H9 (cell line): ENCODE results near the gene NBEA. TPM values are rescaled to one million over a fixed set of nuclear protein-coding genes. Genes with fewer than 3 reads are reported as not detected.

Experiments used
- DNase-seq: peaks from one replicate; pipeline ENCODE4 v3.0.0-alpha.2; 2017
- H2AFZ ChIP-seq: one replicate; pipeline ENCODE4 v1.6.1; 2013; ENCODE audit warnings: mild to moderate bottlenecking, low read length, control low read depth, moderate library complexity
- H2AK5ac ChIP-seq: 2 replicates; pipeline ENCODE4 v1.6.1; 2013; ENCODE audit warnings: low read length, control low read depth, mixed read lengths; ENCODE audit not compliant: insufficient read length
- H2BK120ac ChIP-seq: one replicate; pipeline ENCODE4 v1.6.1; 2013; ENCODE audit warnings: low read depth, mild to moderate bottlenecking, low read length, control low read depth, inconsistent platforms; ENCODE audit not compliant: poor library complexity, severe bottlenecking
- H2BK12ac ChIP-seq: 2 replicates; pipeline ENCODE4 v1.6.1; 2013; ENCODE audit warnings: low read length, control low read depth, mixed read lengths, low read depth; ENCODE audit not compliant: insufficient read length
- H2BK15ac ChIP-seq: 2 replicates; pipeline ENCODE4 v1.6.1; 2013; ENCODE audit warnings: low read depth, low read length, control low read depth
- H2BK20ac ChIP-seq: one replicate; pipeline ENCODE4 v1.6.1; 2013; ENCODE audit warnings: low read depth, mild to moderate bottlenecking, low read length, control low read depth, inconsistent platforms; ENCODE audit not compliant: poor library complexity, severe bottlenecking
- H2BK5ac ChIP-seq: 2 replicates; pipeline ENCODE4 v1.6.1; 2013; ENCODE audit warnings: low read length, control low read depth, mixed read lengths; ENCODE audit not compliant: insufficient read length
- H3K14ac ChIP-seq: 2 replicates; pipeline ENCODE4 v1.6.1; 2013; ENCODE audit warnings: low read length, control low read depth; ENCODE audit not compliant: insufficient read depth
- H3K18ac ChIP-seq: 2 replicates; pipeline ENCODE4 v1.6.1; 2013; ENCODE audit warnings: low read depth, mild to moderate bottlenecking, mixed read lengths, low read length, control low read depth; ENCODE audit not compliant: insufficient read length
- H3K23ac ChIP-seq: 2 replicates; pipeline ENCODE4 v1.6.1; 2013; ENCODE audit warnings: low read length, control low read depth, mixed read lengths, low read depth; ENCODE audit not compliant: insufficient read length
- H3K23me2 ChIP-seq: 2 replicates; pipeline ENCODE4 v1.6.1; 2013; ENCODE audit warnings: low read depth, mild to moderate bottlenecking, mixed read lengths, low read length, control low read depth; ENCODE audit not compliant: insufficient read length, poor library complexity, severe bottlenecking
- H3K27ac ChIP-seq: 2 replicates; pipeline ENCODE4 v1.5.1; 2013; ENCODE audit warnings: low read length, control low read depth, mixed read lengths, low read depth; ENCODE audit not compliant: insufficient read length
- H3K27me3 ChIP-seq: 2 replicates; pipeline ENCODE4 v1.6.1; 2013; ENCODE audit warnings: low read length, control low read depth, inconsistent platforms; ENCODE audit not compliant: insufficient read depth
- H3K4ac ChIP-seq: 2 replicates; pipeline ENCODE4 v1.6.1; 2013; ENCODE audit warnings: low read depth, mild to moderate bottlenecking, control low read depth, inconsistent platforms, low read length, moderate library complexity
- H3K4me1 ChIP-seq: 2 replicates; pipeline ENCODE4 v1.6.1; 2013; ENCODE audit warnings: low read length, control low read depth, inconsistent platforms; ENCODE audit not compliant: insufficient read depth
- H3K4me2 ChIP-seq: 2 replicates; pipeline ENCODE4 v1.6.1; 2013; ENCODE audit warnings: low read length, control low read depth, mixed read lengths; ENCODE audit not compliant: insufficient read length, insufficient read depth
- H3K56ac ChIP-seq: 2 replicates; pipeline ENCODE4 v1.6.1; 2013; ENCODE audit warnings: low read depth, mild to moderate bottlenecking, mixed read lengths, low read length, control low read depth; ENCODE audit not compliant: insufficient read length
- H3K79me1 ChIP-seq: 2 replicates; pipeline ENCODE4 v1.6.1; 2013; ENCODE audit warnings: low read depth, mild to moderate bottlenecking, moderate library complexity, low read length, control low read depth, inconsistent platforms; ENCODE audit not compliant: insufficient read depth, poor library complexity, severe bottlenecking
- H3K79me2 ChIP-seq: 2 replicates; pipeline ENCODE4 v1.6.1; 2013; ENCODE audit warnings: low read length, control low read depth, inconsistent platforms; ENCODE audit not compliant: insufficient read depth
- H3K9ac ChIP-seq: 2 replicates; pipeline ENCODE4 v1.6.1; 2013; ENCODE audit warnings: low read length, control low read depth, mixed read lengths; ENCODE audit not compliant: insufficient read length; ENCODE audit errors: extremely low read depth
- H3K9me3 ChIP-seq: one replicate; pipeline ENCODE4 v1.6.1; 2013; ENCODE audit warnings: low read depth, low read length, inconsistent platforms; ENCODE audit not compliant: control insufficient read depth
- H3T11ph ChIP-seq: one replicate; pipeline ENCODE4 v1.6.1; 2013; ENCODE audit warnings: mild to moderate bottlenecking, low read length, control low read depth, inconsistent platforms
- H4K20me1 ChIP-seq: one replicate; pipeline ENCODE4 v1.6.1; 2013; ENCODE audit not compliant: control insufficient read depth, insufficient read length, insufficient read depth
- H4K5ac ChIP-seq: 2 replicates; pipeline ENCODE4 v1.6.1; 2013; ENCODE audit warnings: low read depth, mild to moderate bottlenecking, mixed read lengths, low read length, control low read depth; ENCODE audit not compliant: insufficient read length
- H4K8ac ChIP-seq: replicated peaks from 2 replicates; pipeline ENCODE4 v1.6.1; 2013; ENCODE audit warnings: low read length, control low read depth, mixed read lengths, low read depth; ENCODE audit not compliant: insufficient read length
- H4K91ac ChIP-seq: 2 replicates; pipeline ENCODE4 v1.6.1; 2013; ENCODE audit warnings: low read depth, mild to moderate bottlenecking, moderate library complexity, mixed read lengths, low read length, control low read depth; ENCODE audit not compliant: insufficient read length
- H3K27ac Mint-ChIP-seq, 3 experiments: 2 replicates in 2 of 3; 3 replicates in 1 of 3; pipeline ENCODE4 v1.8.0; 2020 to 2021; ENCODE audit warnings: mixed read lengths in 3 of 3, mild to moderate bottlenecking in 1 of 3, moderate library complexity in 1 of 3
- H3K27me3 Mint-ChIP-seq: 2 replicates; pipeline ENCODE4 v1.8.0; 2021; ENCODE audit warnings: low read depth, mild to moderate bottlenecking, moderate library complexity, mixed read lengths
- H3K36me3 Mint-ChIP-seq, 3 experiments: 2 replicates in 2 of 3; 3 replicates in 1 of 3; pipeline ENCODE4 v1.8.0; 2020 to 2021; ENCODE audit warnings: low read depth in 3 of 3, mixed read lengths in 3 of 3; ENCODE audit not compliant: insufficient read depth in 1 of 3
- H3K4me1 Mint-ChIP-seq, 2 experiments: 2 replicates each; pipeline ENCODE4 v1.8.0; 2020; ENCODE audit warnings: mixed read lengths in 2 of 2
- H3K4me3 Mint-ChIP-seq, 2 experiments: 2 replicates in 1 of 2; 3 replicates in 1 of 2; pipeline ENCODE4 v1.8.0; 2020 to 2021; ENCODE audit warnings: mild to moderate bottlenecking in 2 of 2, mixed read lengths in 2 of 2, moderate library complexity in 1 of 2
- H3K9me3 Mint-ChIP-seq, 2 experiments: 2 replicates in 1 of 2; 3 replicates in 1 of 2; pipeline ENCODE4 v1.8.0; 2020; ENCODE audit warnings: mild to moderate bottlenecking in 2 of 2, mixed read lengths in 2 of 2, moderate library complexity in 1 of 2
- CTCF ChIP-seq: fragments of 200-600 bp; sonication (generic); conservative IDR thresholded peaks from 3 replicates; pipeline ENCODE4 v1.8.0; 2021; ENCODE audit warnings: antibody characterized with exemption, mild to moderate bottlenecking
- WGBS: extraction: QIAGEN DNeasy Blood & Tissue Kit; methylation state at CpG from one replicate; pipeline ENCODE4 v1.1.7; 2013; ENCODE audit warnings: missing lambda C conversion rate, low lambda C conversion rate, mixed read lengths; ENCODE audit not compliant: insufficient read length; ENCODE audit errors: extremely low coverage; 5-methylcytosine and 5-hydroxymethylcytosine counted together
- total RNA-seq: library from RNA; stranded (reverse); gene quantifications from 2 replicates; pipeline ENCODE4 v1.2.1, GENCODE V29; 2021

Gene NBEA
- total RNA-seq, 1 experiment from 2014 or later: 17.3 TPM

- Histone ChIP-seq H3K18ac (no peak overlapping the region), H3K9me3 (no peaks in the 10 kb centered on the region), H3K27ac (no peak overlapping the region), H2AFZ (no peak overlapping the region), H3T11ph (no peak overlapping the region), H4K8ac (no peak overlapping the region), H3K79me1 (no peaks in the 10 kb centered on the region), H4K91ac (no peak overlapping the region), H3K23ac (no peak overlapping the region), H2BK120ac (no peak overlapping the region), H3K9ac (no peak overlapping the region), H2BK5ac (no peak overlapping the region), H3K14ac (no peak overlapping the region), H2BK12ac (no peak overlapping the region), H3K27me3 (no peaks in the 10 kb centered on the region), H2BK20ac (no peak overlapping the region), H4K5ac (no peak overlapping the region), H2BK15ac (no peak overlapping the region), H3K4me2 (no peak overlapping the region), H3K4me1 (no peaks in the 10 kb centered on the region), H3K23me2 (no peaks in the 10 kb centered on the region), H4K20me1 (no peaks in the 10 kb centered on the region), H3K4ac (no peak overlapping the region), H3K56ac (no peak overlapping the region), H3K79me2 (no peaks in the 10 kb centered on the region), H2AK5ac (no peak overlapping the region)
- no peak for DNase-seq
- peaks cover 12 to 20% (median 15%) of the 10 kb centered on the region in 3 experiments; a peak in 6 of 7 replicates for H3K36me3 Mint-ChIP-seq
- TF ChIP-seq CTCF: no peak
- H3K27me3 Mint-ChIP-seq: no peaks in the 10 kb centered on the region
- WGBS: no CpG with 5 or more reads among the region's 1 CpG
- H3K9me3 Mint-ChIP-seq: peaks cover 3 to 6% of the 10 kb centered on the region in 2 experiments; a peak in 3 of 5 replicates
- no peak overlapping the region; a peak in 1 of 7 replicates for H3K27ac Mint-ChIP-seq
- no peak overlapping the region for H3K4me3 Mint-ChIP-seq
- no peaks in the 10 kb centered on the region for H3K4me1 Mint-ChIP-seq
These were observed 266.5 kb downstream of the NBEA start for GRCh38 chr13:35208587-35208986.
